Stimulated activated CD8-positive, alpha-beta memory T cell treated with anti-CD3 and anti-CD28 coated beads, Interleukin-4, amount 100 ng/mL, for 24 hours (primary cell): ENCODE results near the gene UBQLN4.

Source experiments
- DNase-seq: peaks from one replicate; pipeline ENCODE4 v3.0.0-alpha.2; 2020; ENCODE audit warnings: low read depth

UBQLN4 gene

GRCh38 chr1:156053768-156054499 lies at the start of gene UBQLN4:
Gene UBQLN4 (minus strand): TSS chr1:156053798. CDS start chr1:156053701, 97 bp downstream.
- DNase-seq, result peak; percentile 77

GRCh38 chr1:156102633-156103511 lies 49.3 kb upstream of the UBQLN4 start:
- no peak for DNase-seq

GRCh38 chr1:156101880-156102279 lies 48.3 kb upstream of the UBQLN4 start:
- no peak for DNase-seq

- no peak for DNase-seq
These were observed 46.8 kb upstream of the UBQLN4 start for GRCh38 chr1:156100205-156100995.

- DNase-seq, result no peak
These were observed 45.7 kb upstream of the UBQLN4 start for GRCh38 chr1:156099282-156099681.

GRCh38 chr1:156098784-156099183 lies 45.2 kb upstream of the UBQLN4 start:
- no peak for DNase-seq

GRCh38 chr1:156097499-156098178 lies 44.0 kb upstream of the UBQLN4 start:
- DNase-seq, result no peak

GRCh38 chr1:156096640-156097391 lies 43.2 kb upstream of the UBQLN4 start:
- peak; percentile 83 for DNase-seq

- no peak for DNase-seq
These were observed 42.4 kb upstream of the UBQLN4 start for GRCh38 chr1:156095906-156096508.

GRCh38 chr1:156091610-156092009 lies 38.0 kb upstream of the UBQLN4 start:
- no peak for DNase-seq

- peak; percentile 81 for DNase-seq
These were observed 37.2 kb upstream of the UBQLN4 start for GRCh38 chr1:156090840-156091188.

- DNase-seq, result no peak
These were observed 36.7 kb upstream of the UBQLN4 start for GRCh38 chr1:156090138-156090839.

GRCh38 chr1:156089704-156090103 lies 36.1 kb upstream of the UBQLN4 start:
- no peak for DNase-seq

- DNase-seq, result no peak
These were observed 32.7 kb upstream of the UBQLN4 start for GRCh38 chr1:156086256-156086662.

- no peak for DNase-seq
These were observed 30.5 kb upstream of the UBQLN4 start for GRCh38 chr1:156083800-156084790.

- peak; percentile 42 for DNase-seq
These were observed 28.9 kb upstream of the UBQLN4 start, which contains the start of gene MEX3A for GRCh38 chr1:156082309-156083091. Gene MEX3A (minus strand): TSS chr1:156082465. CDS start chr1:156081998, 467 bp downstream.

- DNase-seq, result no peak
These were observed 28.3 kb upstream of the UBQLN4 start for GRCh38 chr1:156081917-156082308.
